ENCODE measurements around the gene SEC14L1.

Gene SEC14L1

GRCh38 chr17:77130525-77130924, 10.2 kb upstream of the SEC14L1 start:
- no peaks in the 10 kb centered on the region for H3K27me3 ChIP-seq (replicated peaks; ENCODE audit: insufficient read depth, low read length)
- no peak overlapping the region for H3K27ac ChIP-seq (ENCODE audit: low read length)
- H4K20me1 ChIP-seq (ENCODE audit: insufficient read depth, low read length) = no peaks in the 10 kb centered on the region
- no peak overlapping the region for H3K4me2 ChIP-seq (ENCODE audit: low read depth, low read length)
- peaks cover 20% of the 10 kb centered on the region for H3K4me1 ChIP-seq (ENCODE audit: low read length)
- H3K79me2 ChIP-seq (ENCODE audit: low read length) = no peaks in the 10 kb centered on the region
- no peaks in the 10 kb centered on the region for H3K36me3 ChIP-seq (replicated peaks; ENCODE audit: insufficient read depth, low read length)
- no peak overlapping the region for H2AFZ ChIP-seq (ENCODE audit: low read length)
- no peaks in the 10 kb centered on the region for H3K9me2 ChIP-seq (replicated peaks; ENCODE audit: insufficient read depth, low read length)
- no peak overlapping the region for H3K4me3 ChIP-seq (ENCODE audit: low read length)
- H3K9ac ChIP-seq (ENCODE audit: low read length) = no peak overlapping the region
- peaks cover 3% of the 10 kb centered on the region for H3F3A ChIP-seq (ENCODE audit: insufficient read depth, low read length)
- TF ChIP-seq CTCF (IDR thresholded peaks at IDR 0.05; ENCODE audit: low read length) (no peak), EZH2 (optimal IDR thresholded peaks at IDR 0.05; ENCODE audit: low read depth, low read length) (no peak), EZH2phosphoT487 (IDR thresholded peaks at IDR 0.05; ENCODE audit: low read length) (no peak)
- no peak for DNase-seq
- H3K9me3 ChIP-seq (replicated peaks; ENCODE audit: insufficient read depth, low read length) = no peaks in the 10 kb centered on the region

- Histone ChIP-seq H3K27me3 (replicated peaks; ENCODE audit: insufficient read depth, low read length) (no peaks in the 10 kb centered on the region), H3K79me2 (ENCODE audit: low read length) (0 out of 2 replicates have a peak, but pooled peaks cover 3% of the 10 kb centered on the region), H3K27ac (ENCODE audit: low read length) (no peak overlapping the region), H4K20me1 (ENCODE audit: insufficient read depth, low read length) (no peaks in the 10 kb centered on the region), H3K4me2 (ENCODE audit: low read depth, low read length) (no peak overlapping the region), H3K9ac (ENCODE audit: low read length) (no peak overlapping the region), H3F3A (ENCODE audit: insufficient read depth, low read length) (peaks cover 11% of the 10 kb centered on the region), H3K9me2 (replicated peaks; ENCODE audit: insufficient read depth, low read length) (no peaks in the 10 kb centered on the region), H2AFZ (ENCODE audit: low read length) (no peak overlapping the region), H3K36me3 (replicated peaks; ENCODE audit: insufficient read depth, low read length) (no peaks in the 10 kb centered on the region), H3K9me3 (replicated peaks; ENCODE audit: insufficient read depth, low read length) (no peaks in the 10 kb centered on the region), H3K4me3 (ENCODE audit: low read length) (no peak overlapping the region), H3K4me1 (ENCODE audit: low read length) (peaks cover 27% of the 10 kb centered on the region)
- no peak for DNase-seq
- TF ChIP-seq CTCF (IDR thresholded peaks at IDR 0.05; ENCODE audit: low read length) (no peak), EZH2phosphoT487 (IDR thresholded peaks at IDR 0.05; ENCODE audit: low read length) (no peak), EZH2 (optimal IDR thresholded peaks at IDR 0.05; ENCODE audit: low read depth, low read length) (no peak)
These were observed 8.9 kb upstream of the SEC14L1 start for GRCh38 chr17:77131904-77132303.

GRCh38 chr17:77132411-77133086, 8.2 kb upstream of the SEC14L1 start:
- Histone ChIP-seq H3K9ac (ENCODE audit: low read length) (no peak overlapping the region), H4K20me1 (ENCODE audit: insufficient read depth, low read length) (no peaks in the 10 kb centered on the region), H3K4me1 (ENCODE audit: low read length) (peaks cover 32% of the 10 kb centered on the region), H3K27ac (ENCODE audit: low read length) (no peak overlapping the region; the same call in 1 of the 2 replicates), H3K36me3 (replicated peaks; ENCODE audit: insufficient read depth, low read length) (no peaks in the 10 kb centered on the region), H3K9me3 (replicated peaks; ENCODE audit: insufficient read depth, low read length) (no peaks in the 10 kb centered on the region), H3K4me3 (ENCODE audit: low read length) (no peak overlapping the region), H3K9me2 (replicated peaks; ENCODE audit: insufficient read depth, low read length) (no peaks in the 10 kb centered on the region), H2AFZ (ENCODE audit: low read length) (no peak overlapping the region), H3K4me2 (ENCODE audit: low read depth, low read length) (no peak overlapping the region), H3K79me2 (ENCODE audit: low read length) (0 out of 2 replicates have a peak, but pooled peaks cover 7% of the 10 kb centered on the region), H3F3A (ENCODE audit: insufficient read depth, low read length) (peaks cover 14% of the 10 kb centered on the region), H3K27me3 (replicated peaks; ENCODE audit: insufficient read depth, low read length) (no peaks in the 10 kb centered on the region)
- no peak for DNase-seq
- TF ChIP-seq CTCF (IDR thresholded peaks at IDR 0.05; ENCODE audit: low read length) (no peak), EZH2phosphoT487 (IDR thresholded peaks at IDR 0.05; ENCODE audit: low read length) (no peak), EZH2 (optimal IDR thresholded peaks at IDR 0.05; ENCODE audit: low read depth, low read length) (no peak)
